HG02884 (cell line): ENCODE results near the gene PPP1R3C.

Source experiments
- ATAC-seq: cut with Tn5 transposase; IDR thresholded peaks from one replicate; pipeline ENCODE4 v1.9.1; 2021; ENCODE audit warnings: mild to moderate bottlenecking, moderate library complexity; ENCODE audit not compliant: unreplicated experiment

PPP1R3C gene

DNA sequence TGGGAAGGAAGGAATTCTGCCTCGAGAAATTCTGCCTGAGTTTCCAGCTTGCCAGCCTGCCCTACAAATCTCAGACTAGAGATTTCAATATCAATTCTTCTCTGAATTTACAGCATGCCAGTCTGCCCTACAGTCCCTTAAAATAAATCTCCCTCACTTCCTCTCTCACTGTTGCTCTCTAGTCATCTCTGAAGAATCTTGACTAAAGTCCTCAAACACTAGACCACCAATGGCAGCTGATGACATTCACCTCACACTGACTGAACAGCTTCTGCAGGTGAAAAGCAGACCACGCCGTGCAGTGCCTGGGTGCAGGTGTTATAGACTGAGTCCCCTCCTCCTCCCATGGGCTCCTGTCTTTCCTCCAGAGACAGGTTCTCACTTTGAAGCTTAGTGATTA, 30.4 kb downstream of the PPP1R3C start:
- no peak for ATAC-seq

GRCh38 chr10:91601212-91601611, 31.7 kb downstream of the PPP1R3C start:
- ATAC-seq, result no peak

DNA sequence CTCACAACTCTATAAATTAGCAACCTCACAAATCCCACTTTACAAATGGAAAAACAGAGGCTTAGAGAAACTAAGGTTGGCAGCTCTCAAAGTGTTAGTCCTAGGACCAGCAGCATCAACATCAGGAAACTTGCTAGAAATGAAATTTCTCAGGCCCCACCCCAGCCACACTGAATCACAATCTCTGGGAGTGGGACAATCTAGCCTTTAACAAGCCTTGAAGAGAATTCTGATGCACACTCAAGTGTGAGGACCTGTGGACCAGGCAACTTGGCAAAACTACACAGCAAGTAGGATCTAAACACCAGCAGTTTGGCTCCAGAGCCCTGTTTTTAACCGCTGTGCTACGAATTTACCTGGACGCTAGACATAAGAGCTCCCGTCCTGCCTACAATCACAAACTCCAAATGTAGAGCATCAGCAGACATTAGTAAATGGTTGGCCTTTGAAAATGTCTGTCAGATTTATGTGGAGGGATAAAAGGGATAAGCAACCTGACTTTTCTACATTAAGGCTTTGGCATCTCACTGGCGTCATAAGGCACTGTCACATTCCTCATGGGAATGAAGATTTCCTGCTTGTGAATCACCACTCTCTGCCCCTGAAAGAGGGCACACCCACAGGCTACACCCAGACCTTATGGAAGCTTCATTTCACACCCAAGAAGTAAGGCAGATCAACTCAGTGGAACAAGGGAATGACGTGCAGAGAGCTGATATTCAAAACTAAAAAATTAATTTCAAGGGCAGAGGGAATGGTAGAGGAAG, 34.5 kb downstream of the PPP1R3C start:
- ATAC-seq, result no peak

DNA sequence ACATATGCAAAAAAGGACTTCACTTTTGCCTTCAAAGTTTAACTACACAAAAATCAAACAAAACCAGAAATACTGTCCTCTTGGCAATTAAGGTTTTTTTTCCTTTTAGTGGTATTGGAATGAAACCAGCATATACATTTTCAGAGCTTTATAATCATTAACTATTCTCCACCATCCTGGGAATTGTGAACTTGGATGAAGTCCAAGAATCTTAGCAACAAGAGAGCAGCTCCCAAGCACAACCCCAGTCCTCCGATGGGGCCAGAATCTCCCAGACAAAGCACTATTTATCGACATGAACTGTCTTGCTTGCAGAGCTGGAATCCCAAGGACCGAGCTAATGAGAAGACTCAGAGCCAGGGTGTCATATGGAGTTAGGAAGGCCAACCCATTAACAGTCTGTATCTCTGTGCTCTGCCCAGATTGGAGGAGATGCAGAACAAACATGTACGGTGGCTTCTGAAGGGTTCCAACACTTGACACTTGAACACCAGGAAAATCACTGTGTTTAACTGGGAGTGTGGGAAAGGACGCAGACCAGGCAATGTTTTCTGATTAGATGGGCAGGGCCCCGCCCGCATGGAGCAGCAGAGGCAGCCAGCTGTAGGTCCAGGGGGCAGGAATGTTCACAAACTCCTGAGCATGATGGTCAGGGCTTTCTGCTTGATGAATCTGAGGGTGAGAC, 35.5 kb downstream of the PPP1R3C start:
- no peak for ATAC-seq

GRCh38 chr10:91596825-91597196, 36.1 kb downstream of the PPP1R3C start:
- no peak for ATAC-seq

- no peak for ATAC-seq
Measured at GRCh38 chr10:91593834-91594233, 39.0 kb downstream of the PPP1R3C start.

- no peak for ATAC-seq
Measured at GRCh38 chr10:91593366-91593765, 39.5 kb downstream of the PPP1R3C start.

- no peak for ATAC-seq
Measured at GRCh38 chr10:91592266-91592975, 40.5 kb downstream of the PPP1R3C start.

DNA sequence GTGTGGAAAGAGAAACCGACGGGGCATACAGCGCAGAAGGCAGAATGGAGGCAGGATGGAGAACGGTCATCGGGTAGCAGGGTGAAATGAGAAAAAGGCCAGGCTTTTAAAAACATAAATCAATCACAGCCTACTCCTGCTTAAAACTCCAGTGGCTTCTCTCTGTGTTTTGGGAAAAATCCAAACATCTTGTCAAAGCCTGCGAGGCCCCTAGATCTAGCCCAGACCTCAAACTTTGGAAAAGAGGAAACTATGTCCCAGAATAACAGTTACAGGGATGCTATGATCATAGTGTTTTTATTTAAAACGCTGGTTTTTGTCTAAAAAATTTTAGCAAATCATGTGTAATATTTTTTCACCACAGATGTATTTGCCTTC, 41.1 kb downstream of the PPP1R3C start:
- no peak for ATAC-seq

DNA sequence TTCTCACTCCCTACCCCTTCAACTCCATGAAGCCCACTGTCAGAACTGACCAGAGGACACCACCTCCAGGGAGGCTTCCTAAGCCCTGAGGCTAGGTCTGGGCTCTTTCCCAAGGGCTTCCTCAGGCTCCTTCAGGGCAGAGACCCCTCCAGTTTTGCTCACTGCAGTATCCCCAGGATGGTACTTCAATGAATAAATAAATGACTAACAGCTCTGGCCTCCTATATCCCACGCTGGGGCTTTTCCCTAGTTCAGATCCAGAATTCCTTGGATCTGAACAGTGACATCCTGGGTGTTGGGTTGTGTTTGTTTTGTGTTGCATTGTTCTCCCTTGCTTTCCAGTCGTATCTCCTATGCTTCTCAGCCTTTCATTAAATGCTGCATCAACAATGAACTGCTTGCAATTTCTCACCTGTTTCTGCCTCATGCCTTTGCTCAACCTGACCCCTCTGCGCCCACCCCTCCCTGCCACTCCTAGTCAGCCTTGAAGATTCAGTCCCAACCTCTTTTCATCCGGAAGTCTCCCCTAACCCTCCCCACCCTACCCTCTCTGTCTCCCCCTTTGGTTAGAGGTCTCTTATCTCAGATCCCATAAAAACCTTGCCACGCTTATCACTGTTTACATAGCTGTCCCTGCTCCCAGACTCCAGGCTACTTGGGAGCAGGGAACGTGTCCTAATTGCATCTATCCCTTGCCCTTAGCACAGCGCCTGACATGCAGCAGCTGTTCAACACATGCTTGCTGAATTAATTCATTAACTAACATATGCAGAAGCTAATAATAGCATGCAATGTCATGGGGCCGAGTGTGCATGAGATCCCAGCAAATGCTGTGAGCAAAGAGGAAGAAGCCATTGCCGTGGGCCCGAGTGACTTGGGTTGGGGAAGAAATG, 41.7 kb downstream of the PPP1R3C start:
- no peak for ATAC-seq

DNA sequence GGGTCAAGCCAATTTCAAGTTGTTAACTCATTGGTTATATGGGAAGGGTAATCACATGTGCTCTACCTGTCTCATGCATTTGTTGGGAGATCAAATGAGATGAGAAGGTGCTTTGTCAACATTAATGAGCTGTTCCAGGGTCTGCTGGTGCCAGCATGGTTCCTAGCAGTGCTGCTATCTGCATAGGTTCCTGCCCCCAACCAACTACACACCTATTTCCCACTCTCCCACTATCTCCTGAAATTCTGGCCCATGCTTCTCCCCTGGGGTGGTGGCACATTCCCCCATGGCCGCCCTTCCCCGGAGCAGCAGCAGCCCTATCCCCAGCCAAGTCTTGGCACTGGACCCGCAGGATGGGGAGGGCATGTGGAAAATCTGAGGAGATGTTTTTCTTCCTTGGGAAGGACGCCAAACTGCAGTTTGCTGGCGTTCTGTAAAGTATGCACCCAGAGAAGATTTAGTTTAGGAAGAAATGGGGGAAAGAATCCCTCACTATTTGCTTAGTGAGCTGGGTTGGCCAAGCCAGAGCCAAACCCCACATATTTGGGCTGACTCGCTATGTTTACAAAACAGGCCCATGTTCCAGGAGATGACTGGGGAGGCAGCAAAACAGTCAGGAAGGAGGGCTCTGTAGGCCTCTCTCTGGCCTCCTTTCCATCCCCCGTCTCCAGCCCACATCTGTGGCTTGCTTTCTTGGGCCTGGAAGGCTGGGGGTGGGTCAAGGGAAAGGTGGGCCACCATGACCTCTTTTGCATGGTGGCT, 42.5 kb downstream of the PPP1R3C start:
- ATAC-seq, result no peak

GRCh38 chr10:91589658-91590035, 43.2 kb downstream of the PPP1R3C start:
- no peak for ATAC-seq

GRCh38 chr10:91589015-91589657, 43.7 kb downstream of the PPP1R3C start:
- no peak for ATAC-seq

DNA sequence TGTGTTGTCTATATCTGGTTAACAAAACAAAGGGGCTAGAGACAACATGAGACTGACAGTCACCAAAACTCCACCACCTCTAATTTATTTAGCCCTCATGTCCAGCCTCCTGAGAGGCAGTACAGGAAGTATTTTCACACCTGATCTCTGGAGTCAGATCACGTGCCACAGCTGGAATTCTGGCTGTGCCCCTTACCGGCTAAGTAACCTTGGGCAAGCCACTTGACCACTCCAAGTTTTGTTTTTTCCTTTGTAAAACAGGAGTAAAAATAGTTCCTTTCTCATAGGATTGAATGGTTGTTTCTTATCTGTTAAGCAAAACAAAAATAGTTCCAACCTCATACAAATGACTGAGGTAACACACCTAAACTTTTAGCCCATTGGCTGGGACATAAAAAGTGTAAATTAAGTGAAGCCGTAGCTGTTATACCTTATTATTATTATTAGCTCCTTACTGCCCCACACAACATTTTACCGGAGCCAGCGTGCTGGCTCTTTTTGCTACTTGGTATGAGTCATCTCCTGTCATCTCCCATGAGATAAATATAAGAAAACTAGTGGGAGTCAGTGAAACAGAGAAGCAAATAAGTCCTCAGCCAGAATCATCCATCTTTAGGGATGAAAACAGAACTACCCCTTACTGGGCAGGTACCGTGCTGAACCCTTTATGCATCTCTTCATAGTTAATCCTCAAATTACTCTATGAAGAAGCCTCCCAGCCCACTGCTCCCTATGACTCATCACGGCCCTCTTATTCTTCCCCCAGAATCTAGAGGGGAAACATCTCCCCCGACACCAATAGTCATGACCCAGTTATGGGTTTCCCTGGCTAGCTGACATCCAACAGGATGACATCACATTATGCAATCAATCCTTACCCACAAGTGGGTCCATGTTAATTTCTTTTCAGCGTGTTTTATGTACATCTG, 44.9 kb downstream of the PPP1R3C start:
- no peak for ATAC-seq

DNA sequence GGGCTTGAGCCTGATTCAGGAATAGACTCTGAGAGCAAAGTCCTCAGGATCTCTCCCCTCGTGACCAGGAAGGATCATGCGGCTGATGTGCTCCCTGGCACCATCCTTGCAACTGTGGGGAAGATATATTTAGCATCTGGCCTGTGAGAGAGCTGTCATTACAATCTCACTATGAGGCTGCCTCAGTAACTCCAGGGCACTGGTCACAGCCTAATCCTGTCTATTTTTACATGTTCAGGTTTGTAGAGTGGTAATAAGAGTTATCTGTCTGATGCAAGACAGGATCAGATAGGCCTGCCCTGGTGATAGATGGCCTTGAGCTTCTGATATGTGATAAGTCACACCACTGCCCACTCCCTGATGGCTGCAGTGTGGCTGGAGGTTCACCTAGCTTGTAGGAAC, 50.7 kb downstream of the PPP1R3C start:
- no peak for ATAC-seq

DNA sequence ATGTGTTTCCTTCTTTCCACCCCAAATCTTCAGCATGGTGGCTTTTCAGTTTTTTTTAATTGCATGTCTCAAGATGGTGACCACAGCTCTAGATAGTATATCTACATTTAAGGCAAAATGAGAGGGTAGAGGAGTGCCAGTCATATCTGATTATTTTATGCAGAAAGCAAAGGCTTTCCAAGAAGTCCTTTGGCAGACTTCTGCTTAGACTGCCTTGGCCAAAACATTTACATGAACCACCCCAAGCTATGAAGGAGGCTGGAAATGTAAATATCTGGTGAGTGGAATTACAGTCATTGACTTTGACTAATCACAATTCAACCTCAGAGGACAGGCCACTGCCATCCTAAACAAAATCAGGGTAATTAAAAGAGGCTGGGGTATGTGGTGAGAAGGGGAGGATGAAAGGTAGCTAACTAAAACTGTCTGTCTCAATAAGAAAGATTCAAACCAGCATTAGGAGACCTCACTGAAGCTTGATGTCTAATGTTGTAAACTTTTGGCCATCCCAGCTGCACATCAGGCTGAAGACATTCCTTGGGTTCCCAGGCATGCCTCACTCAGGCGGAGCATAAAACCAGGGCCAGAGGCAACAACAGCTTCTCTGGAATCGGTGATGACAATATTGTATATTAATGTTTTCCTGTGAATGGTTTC, 53.4 kb downstream of the PPP1R3C start:
- ATAC-seq, result no peak
